ENCODE measurements around the gene PAQR8. TPM values are rescaled to one million over a fixed set of nuclear protein-coding genes. Genes with fewer than 3 reads are reported as not detected.

The PAQR8 gene
- total and polyA plus RNA-seq, 2 of the 13 experiments (the other 11 are each of a cell fraction or from before 2014, with no cell fraction given) = 37.7 to 50.7 TPM

GRCh38 chr6:52420668-52421358 is 58.9 kb downstream of the PAQR8 start (continued):
- no peak for TF ChIP-seq HNF1B (CRISPR knock-in tag; IDR thresholded peaks at IDR 0.05)
- TF ChIP-seq REPIN1 (CRISPR knock-in tag; IDR thresholded peaks at IDR 0.05; ENCODE audit: borderline replicate concordance, low read depth) = no peak
- no peak for TF ChIP-seq SMARCE1 (IDR thresholded peaks at IDR 0.05; ENCODE audit: borderline replicate concordance)
- no peak for TF ChIP-seq SRSF9 (IDR thresholded peaks at IDR 0.05; ENCODE audit: borderline replicate concordance, insufficient read depth, low read depth, low read length, poor library complexity, severe bottlenecking)

GRCh38 chr6:52422156-52422555 is 60.2 kb downstream of the PAQR8 start:
- TF ChIP-seq MAFF (IDR thresholded peaks at IDR 0.05; ENCODE audit: low read depth, low read length) (peak; percentile 61), TAF15 (IDR thresholded peaks at IDR 0.05; ENCODE audit: low read depth, low read length, poor library complexity, severe bottlenecking) (no peak), MAFK (conservative IDR thresholded peaks at IDR 0.05 in 1 of 2, IDR thresholded peaks at IDR 0.05 in 1 of 2; ENCODE audit: low read length in 2 of 2) (peak; percentile 69 to 79), THAP9 (CRISPR knock-in tag; IDR thresholded peaks at IDR 0.05; ENCODE audit: borderline replicate concordance) (no peak)
- no peaks in the 10 kb centered on the region for H3K9me3 ChIP-seq (ENCODE audit: low read length)
- no TSS peak for BruUV-seq (replicated peaks)
- ChIA-PET CTCF (ENCODE audit: low intra/inter-chr PET ratio, low total read pairs) (no interaction called here), POLR2A (no interaction called here)
- H2AFZ ChIP-seq (ENCODE audit: low read length) = no peak overlapping the region
- peaks cover 58% of the 10 kb centered on the region for H3K4me1 ChIP-seq (ENCODE audit: insufficient read depth, low read length)
- no peak overlapping the region for H3K9ac ChIP-seq (ENCODE audit: insufficient read depth, low read depth, low read length)
- no peaks in the 10 kb centered on the region; a peak in 1 of 5 replicates for H3K36me3 ChIP-seq (replicated peaks in 1 of 2; ENCODE audit: control insufficient read depth in 1 of 2, insufficient read depth in 2 of 2, low read length in 2 of 2)
- H3K4me2 ChIP-seq (ENCODE audit: low read depth, low read length) = no peak overlapping the region
- DNase-seq (ENCODE audit: low spot score) (no peak), ATAC-seq (no peak), FAIRE-seq (no peak)
- WGBS (ENCODE audit: low lambda C conversion rate) = 96% methylated on average over 2 of the region's 2 CpGs
- in situ Hi-C loops (cut with HindIII; ENCODE audit: extremely low pct_ligation_motif_present, low pct_unique_long_range_greater_than_20kb) (no loop called here), intact Hi-C loops (cut with micrococcal nuclease; ENCODE audit: unreplicated experiment) (loop anchor here (5.0 kb wide), 1 partner anchor 80 kb away; no protein-coding TSS in a partner anchor)
- H3K79me2 ChIP-seq (ENCODE audit: insufficient read depth, low read length) = peaks cover 4% of the 10 kb centered on the region
- H3K27me3 ChIP-seq (ENCODE audit: control insufficient read depth in 1 of 2, insufficient read depth in 2 of 2, low read length in 2 of 2) = peaks cover 0 to 4% of the 10 kb centered on the region in 2 experiments; a peak in 1 of 5 replicates
- H3K4me3 ChIP-seq (replicated peaks in 1 of 3; ENCODE audit: insufficient read depth in 1 of 3, low read depth in 2 of 3, low read length in 3 of 3) = no peak overlapping the region
- H3K27ac ChIP-seq (ENCODE audit: extremely low read length, insufficient read depth, low read length) = no peak overlapping the region
- H4K20me1 ChIP-seq (ENCODE audit: insufficient read depth, low read length) = no peaks in the 10 kb centered on the region
